Gastroesophageal sphincter (tissue), 3 donors: ENCODE results near the gene NAIF1.
"Not testable (repeated sequence)": the region's sequence is repeated elsewhere in the genome, so short reads cannot be mapped to it uniquely, and the experiment has no call there.

ENCODE experiments used
- EP300 ChIP-seq: sonication (generic); formaldehyde crosslinking; IDR thresholded peaks from one replicate; pipeline ENCODE4 v1.6.1; 2017; ENCODE audit warnings: antibody characterized with exemption, mild to moderate bottlenecking
- POLR2A ChIP-seq, 2 donors: fragments of 450-650 bp; IDR thresholded peaks; one replicate each; pipeline ENCODE4 v1.6.1; 2017; ENCODE audit warnings: antibody characterized with exemption in 2 of 2, mild to moderate bottlenecking in 2 of 2, moderate library complexity in 1 of 2
- POLR2AphosphoS5 ChIP-seq: sonication (generic); formaldehyde crosslinking; IDR thresholded peaks from one replicate; pipeline ENCODE4 v1.6.1; 2017; ENCODE audit warnings: antibody characterized with exemption
- TF ChIP-seq, protein P1 (sequence below), 4 experiments: fragments of 200-600 bp in 2 of 4; fragments of 450-650 bp in 2 of 4; sonication (generic) in 1 of 4; IDR thresholded peaks; one replicate each; pipeline ENCODE4 v1.5.1; 2017 to 2019; ENCODE audit warnings: antibody characterized with exemption in 4 of 4, mild to moderate bottlenecking in 2 of 4, moderate library complexity in 2 of 4

DNA sequence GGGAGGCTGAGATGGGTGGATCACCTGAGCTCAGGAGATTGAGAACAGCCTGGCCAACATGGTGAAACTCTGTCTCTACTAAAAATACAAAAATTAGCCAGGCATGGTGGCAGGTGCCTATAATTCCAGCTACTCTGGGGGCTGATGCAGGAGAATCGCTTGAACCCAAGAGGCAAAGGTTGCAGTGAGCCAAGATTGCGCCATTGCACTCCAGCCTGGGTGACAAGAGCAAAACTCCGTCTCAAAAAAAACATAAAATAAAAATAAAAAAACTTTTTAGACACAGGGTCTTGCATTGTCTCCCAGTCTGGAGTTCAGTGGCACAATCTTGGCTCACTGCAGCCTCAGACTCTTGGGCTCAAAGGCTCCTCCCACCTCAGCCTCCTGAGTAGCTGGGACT is 30.6 kb downstream of the NAIF1 start:
- TF ChIP-seq, protein P1, sequence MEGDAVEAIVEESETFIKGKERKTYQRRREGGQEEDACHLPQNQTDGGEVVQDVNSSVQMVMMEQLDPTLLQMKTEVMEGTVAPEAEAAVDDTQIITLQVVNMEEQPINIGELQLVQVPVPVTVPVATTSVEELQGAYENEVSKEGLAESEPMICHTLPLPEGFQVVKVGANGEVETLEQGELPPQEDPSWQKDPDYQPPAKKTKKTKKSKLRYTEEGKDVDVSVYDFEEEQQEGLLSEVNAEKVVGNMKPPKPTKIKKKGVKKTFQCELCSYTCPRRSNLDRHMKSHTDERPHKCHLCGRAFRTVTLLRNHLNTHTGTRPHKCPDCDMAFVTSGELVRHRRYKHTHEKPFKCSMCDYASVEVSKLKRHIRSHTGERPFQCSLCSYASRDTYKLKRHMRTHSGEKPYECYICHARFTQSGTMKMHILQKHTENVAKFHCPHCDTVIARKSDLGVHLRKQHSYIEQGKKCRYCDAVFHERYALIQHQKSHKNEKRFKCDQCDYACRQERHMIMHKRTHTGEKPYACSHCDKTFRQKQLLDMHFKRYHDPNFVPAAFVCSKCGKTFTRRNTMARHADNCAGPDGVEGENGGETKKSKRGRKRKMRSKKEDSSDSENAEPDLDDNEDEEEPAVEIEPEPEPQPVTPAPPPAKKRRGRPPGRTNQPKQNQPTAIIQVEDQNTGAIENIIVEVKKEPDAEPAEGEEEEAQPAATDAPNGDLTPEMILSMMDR (IDR thresholded peaks at IDR 0.05), result not testable (repeated sequence)
- not testable (repeated sequence) for TF ChIP-seq POLR2A (IDR thresholded peaks at IDR 0.05); EP300; POLR2AphosphoS5
